HepG2 (cell line): Measurements from ENCODE around the gene TSPAN32. TPM values are rescaled to one million over a fixed set of nuclear protein-coding genes. Genes with fewer than 3 reads are reported as not detected.

Source experiments
- ATAC-seq: fragments of 200-7000 bp; cut with Tn5 transposase; 3 replicates; pipeline ENCODE4 v1.9.1; 2020; ENCODE audit warnings: mild to moderate bottlenecking, moderate library complexity
- BruUV-seq: library from RNA; stranded (reverse); fragments of 400-500 nt; replicated peaks from 2 replicates; lab custom pipeline; 2021; lab: Mats Ljungman, UMichigan
- CTCF ChIA-PET: fragments of 300-600 bp; formaldehyde crosslinking; extraction: SDS; loops from one replicate; lab custom pipeline; 2021; ENCODE audit warnings: low total read pairs, inconsistent platforms, low intra/inter-chr PET ratio; lab: Yijun Ruan, JAX
- POLR2A ChIA-PET: fragments of 350-600 bp; sonication (Branson Sonifier 250); formaldehyde crosslinking; loops from one replicate; lab custom pipeline; 2020; ENCODE audit warnings: antibody characterized with exemption, inconsistent platforms; lab: Yijun Ruan, JAX
- DNase-seq: peaks from one replicate; pipeline ENCODE4 v3.0.0-alpha.2; 2015; ENCODE audit warnings: low spot score
- FAIRE-seq: peaks from 3 replicates; lab custom pipeline; 2011; peaks lifted over from hg19 to GRCh38; lab: Jason Lieb, UNC
- H2AFZ ChIP-seq: one replicate; pipeline ENCODE4 v1.6.1; 2011; ENCODE audit warnings: low read length, inconsistent platforms
- H3K27ac ChIP-seq: fragments of 300-600 bp; 3 replicates; pipeline ENCODE4 v1.8.0; 2011; ENCODE audit warnings: mixed run types, mild to moderate bottlenecking, mixed read lengths, low read length, inconsistent platforms; ENCODE audit not compliant: insufficient read depth; ENCODE audit errors: extremely low read length
- H3K27me3 ChIP-seq, 2 experiments: fragments of 200-600 bp in 1 of 2; 2 replicates in 1 of 2; 3 replicates in 1 of 2; pipeline versions ENCODE4 v1.6.0 to v1.8.0; 2011; ENCODE audit warnings: low read length in 2 of 2, mild to moderate bottlenecking in 2 of 2, moderate library complexity in 2 of 2, inconsistent platforms in 1 of 2; ENCODE audit not compliant: insufficient read depth in 2 of 2, control insufficient read depth in 1 of 2
- H3K36me3 ChIP-seq, 2 experiments: fragments of 200-600 bp in 1 of 2; replicated peaks in 1 of 2; 2 replicates in 1 of 2; 3 replicates in 1 of 2; pipeline versions ENCODE4 v1.5.1 to v1.8.0; 2011; ENCODE audit warnings: low read length in 2 of 2, inconsistent platforms in 1 of 2; ENCODE audit not compliant: insufficient read depth in 2 of 2, control insufficient read depth in 1 of 2
- H3K4me1 ChIP-seq: 2 replicates; pipeline ENCODE4 v1.5.1; 2012; ENCODE audit warnings: low read length, inconsistent platforms; ENCODE audit not compliant: insufficient read depth
- H3K4me2 ChIP-seq: 2 replicates; pipeline ENCODE4 v1.6.0; 2011; ENCODE audit warnings: low read depth, low read length, inconsistent platforms
- H3K4me3 ChIP-seq, 3 experiments: fragments of 200-600 bp in 1 of 3; sonication (generic), shearing (Covaris generic) in 1 of 3; replicated peaks in 1 of 3; 2 replicates each; pipeline ENCODE4 v1.5.1; 2011 to 2016; ENCODE audit warnings: low read length in 3 of 3, inconsistent platforms in 2 of 3, low read depth in 2 of 3, mild to moderate bottlenecking in 2 of 3, control low read depth in 1 of 3, mixed read lengths in 1 of 3; ENCODE audit not compliant: insufficient read depth in 1 of 3
- H3K79me2 ChIP-seq: one replicate; pipeline ENCODE4 v1.6.1; 2011; ENCODE audit warnings: low read length, inconsistent platforms; ENCODE audit not compliant: insufficient read depth
- H3K9ac ChIP-seq: 2 replicates; pipeline ENCODE4 v1.6.0; 2011; ENCODE audit warnings: mild to moderate bottlenecking, low read depth, low read length, inconsistent platforms; ENCODE audit not compliant: insufficient read depth
- H3K9me3 ChIP-seq: 2 replicates; pipeline ENCODE4 v1.5.1; 2012; ENCODE audit warnings: mild to moderate bottlenecking, low read length
- H4K20me1 ChIP-seq: 2 replicates; pipeline ENCODE4 v1.6.0; 2011; ENCODE audit warnings: inconsistent platforms, mild to moderate bottlenecking, low read length, moderate library complexity; ENCODE audit not compliant: insufficient read depth
- HNF4A ChIP-seq: sonication (generic); formaldehyde crosslinking; IDR thresholded peaks from 2 replicates; pipeline ENCODE4 v1.4.0; 2020; ENCODE audit warnings: missing genetic modification reagents
- NFATC3 ChIP-seq: sonication (generic); formaldehyde crosslinking; IDR thresholded peaks from 2 replicates; pipeline ENCODE4 v1.5.1; 2020; ENCODE audit warnings: mild to moderate bottlenecking, missing genetic modification reagents
- PLRG1 ChIP-seq: fragments of 450-650 bp; conservative IDR thresholded peaks from 2 replicates; pipeline ENCODE4 v1.6.1; 2016
- TSC22D2 ChIP-seq: sonication (generic); formaldehyde crosslinking; IDR thresholded peaks from 2 replicates; pipeline ENCODE4 v1.5.1; 2020; ENCODE audit warnings: missing genetic modification reagents, mild to moderate bottlenecking, borderline replicate concordance
- WGBS: methylation state at CpG from one replicate; pipeline ENCODE4 v1.1.6; 2017; ENCODE audit warnings: low lambda C conversion rate; 5-methylcytosine and 5-hydroxymethylcytosine counted together
- in situ Hi-C: cut with HindIII; loops from 2 replicates; pipeline ENCODE4 v1.10.0; 2017; ENCODE audit warnings: low pct_unique_long_range_greater_than_20kb; ENCODE audit not compliant: extremely low pct_ligation_motif_present
- intact Hi-C: fragments of 100-400 bp; cut with micrococcal nuclease; formaldehyde crosslinking; loops from one replicate; pipeline ENCODE4 v1.10.0; 2022; ENCODE audit not compliant: unreplicated experiment
- polyA plus RNA-seq, 8 experiments: library from polyadenylated mRNA; depleted of rRNA in 3 of 8; stranded (reverse) in 7 of 8; unstranded in 1 of 8; fragments of >200 nt; fragmentation: Illumina TruSeq in 4 of 8; extraction: Trizol in 4 of 8; gene quantifications; 2 replicates each; pipeline versions ENCODE4 v1.2.1 to v1.2.3, GENCODE V29; 2011 to 2016; ENCODE audit warnings: low read depth in 4 of 8, missing spikeins in 1 of 8, mixed read lengths in 1 of 8; ENCODE audit not compliant: insufficient read depth in 1 of 8
- total RNA-seq, 5 experiments: library from RNA; depleted of rRNA; stranded (reverse); fragments of >200 nt; fragmentation: Illumina TruSeq; extraction: Trizol; gene quantifications; 2 replicates each; pipeline ENCODE4 v1.2.3, GENCODE V29; 2016; ENCODE audit warnings: low read depth in 1 of 5
- TF ChIP-seq, protein P1 (sequence below): sonication (generic); formaldehyde crosslinking; IDR thresholded peaks from 2 replicates; pipeline ENCODE4 v1.4.0; 2020; ENCODE audit warnings: missing genetic modification reagents

TSPAN32 gene
- total and polyA plus RNA-seq, 2 of the 13 experiments (the other 11 are each of a cell fraction or from before 2014, with no cell fraction given): 0.09 to 0.70 TPM

DNA sequence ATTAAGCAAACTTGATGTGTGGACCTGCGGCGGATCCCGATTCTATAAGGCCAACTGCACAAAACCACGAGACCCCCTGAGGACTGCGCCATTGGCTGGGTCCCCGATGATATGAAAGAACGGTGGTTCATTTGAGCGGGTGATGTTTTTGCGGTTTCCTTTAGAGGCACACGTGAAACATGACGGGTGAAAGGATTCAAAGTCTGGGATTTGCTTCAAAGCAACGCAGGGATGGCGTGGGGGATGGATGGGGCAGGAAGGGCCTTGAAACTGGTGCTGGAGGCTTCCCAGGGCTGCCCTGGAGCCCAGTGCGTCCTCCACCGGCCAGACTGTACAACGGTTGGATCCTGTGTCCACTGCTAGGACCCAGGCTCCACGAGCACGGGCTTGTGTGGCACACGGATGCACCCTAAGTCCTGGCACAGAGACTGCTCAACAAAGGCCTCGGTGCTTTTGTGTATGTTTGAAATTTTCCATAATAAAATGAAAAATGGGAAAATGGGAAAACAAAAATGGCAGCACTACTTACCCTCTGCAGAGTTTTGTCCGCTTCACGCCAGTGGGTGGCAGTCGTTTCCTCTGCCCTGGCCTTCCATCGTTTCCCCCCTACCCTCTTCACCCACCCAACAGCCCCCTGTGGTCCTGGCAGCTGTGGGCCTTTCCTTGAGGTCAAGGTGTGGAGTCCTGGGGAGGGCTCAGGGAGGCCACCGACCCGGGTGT is 35.1 kb upstream of the TSPAN32 start:
- WGBS: 83% methylated on average over 24 of the region's 26 CpGs
- H3K9me3 ChIP-seq: no peaks in the 10 kb centered on the region
- H3K4me1 ChIP-seq: peaks cover 10% of the 10 kb centered on the region; the same call in 1 of the 2 replicates
- BruUV-seq: no TSS peak
- no peaks in the 10 kb centered on the region for H3K36me3 ChIP-seq
- intact Hi-C loops (loop anchor here (10.0 kb wide), 1 partner anchor 52 kb away; no protein-coding TSS in a partner anchor), in situ Hi-C loops (no loop called here)
- CTCF ChIA-PET: no interaction called here
- no peak overlapping the region for H3K27ac ChIP-seq
- DNase-seq (no peak), ATAC-seq (no peak), FAIRE-seq (no peak)
- H3K79me2 ChIP-seq: no peaks in the 10 kb centered on the region
- no peak overlapping the region for H3K4me2 ChIP-seq
- no peaks in the 10 kb centered on the region for H4K20me1 ChIP-seq
- H3K9ac ChIP-seq: no peak overlapping the region
- peaks cover 6 to 41% of the 10 kb centered on the region in 2 experiments; a peak in 4 of 5 replicates for H3K27me3 ChIP-seq
- H3K4me3 ChIP-seq: no peak overlapping the region
- TF ChIP-seq PLRG1 (no peak), HNF4A (no peak), TSC22D2 (CRISPR knock-in tag) (no peak), NFATC3 (CRISPR knock-in tag) (no peak)
- TF ChIP-seq, protein P1, sequence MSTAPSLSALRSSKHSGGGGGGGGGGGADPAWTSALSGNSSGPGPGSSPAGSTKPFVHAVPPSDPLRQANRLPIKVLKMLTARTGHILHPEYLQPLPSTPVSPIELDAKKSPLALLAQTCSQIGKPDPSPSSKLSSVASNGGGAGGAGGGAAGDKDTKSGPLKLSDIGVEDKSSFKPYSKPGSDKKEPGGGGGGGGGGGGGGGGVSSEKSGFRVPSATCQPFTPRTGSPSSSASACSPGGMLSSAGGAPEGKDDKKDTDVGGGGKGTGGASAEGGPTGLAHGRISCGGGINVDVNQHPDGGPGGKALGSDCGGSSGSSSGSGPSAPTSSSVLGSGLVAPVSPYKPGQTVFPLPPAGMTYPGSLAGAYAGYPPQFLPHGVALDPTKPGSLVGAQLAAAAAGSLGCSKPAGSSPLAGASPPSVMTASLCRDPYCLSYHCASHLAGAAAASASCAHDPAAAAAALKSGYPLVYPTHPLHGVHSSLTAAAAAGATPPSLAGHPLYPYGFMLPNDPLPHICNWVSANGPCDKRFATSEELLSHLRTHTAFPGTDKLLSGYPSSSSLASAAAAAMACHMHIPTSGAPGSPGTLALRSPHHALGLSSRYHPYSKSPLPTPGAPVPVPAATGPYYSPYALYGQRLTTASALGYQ (CRISPR knock-in tag): no peak
- no peak overlapping the region for H2AFZ ChIP-seq
- POLR2A ChIA-PET: no interaction called here
